Upper lobe of left lung (tissue), 6 donors: ENCODE measurements around the gene SLC22A3. TPM values are rescaled to one million over a fixed set of nuclear protein-coding genes. Genes with fewer than 3 reads are reported as not detected.
"Not testable (repeated sequence)": the region's sequence is repeated elsewhere in the genome, so short reads cannot be mapped to it uniquely, and the experiment has no call there.

Experiments used
- ATAC-seq, 2 donors: fragments of 200-7000 bp; cut with Tn5 transposase; one replicate each; pipeline ENCODE4 v1.9.1; 2022; ENCODE audit warnings: mild to moderate bottlenecking in 2 of 2, moderate library complexity in 2 of 2; ENCODE audit not compliant: low FRiP score in 2 of 2
- DNase-seq, 2 donors: peaks; one replicate each; pipeline ENCODE4 v3.0.0-alpha.2; 2019 to 2020
- H3K27ac ChIP-seq, 4 donors: fragments of 200-600 bp; sonication (generic); one replicate each; pipeline ENCODE4 v1.5.1; 2016 to 2019
- H3K27me3 ChIP-seq, 4 donors: fragments of 200-600 bp; sonication (generic); one replicate each; pipeline ENCODE4 v1.5.1; 2017 to 2019
- H3K36me3 ChIP-seq, 4 donors: fragments of 200-600 bp; sonication (generic); one replicate each; pipeline ENCODE4 v1.5.1; 2016 to 2019
- H3K4me1 ChIP-seq, 4 donors: fragments of 200-600 bp; sonication (generic); one replicate each; pipeline ENCODE4 v1.5.1; 2018 to 2019
- H3K4me3 ChIP-seq, 4 donors: fragments of 200-600 bp; sonication (generic); one replicate each; pipeline ENCODE4 v1.5.1; 2017 to 2019; ENCODE audit warnings: mild to moderate bottlenecking in 2 of 4, moderate library complexity in 1 of 4
- H3K9me3 ChIP-seq, 4 donors: fragments of 200-600 bp; sonication (generic); one replicate each; pipeline ENCODE4 v1.5.1; 2018 to 2019
- EP300 ChIP-seq, 4 donors: sonication (generic); formaldehyde crosslinking; IDR thresholded peaks; one replicate each; pipeline ENCODE4 v1.5.1; 2017; ENCODE audit warnings: antibody characterized with exemption in 4 of 4, control low read depth in 2 of 4
- POLR2A ChIP-seq, 4 donors: fragments of 450-650 bp; IDR thresholded peaks; one replicate each; pipeline ENCODE4 v1.5.1; 2016 to 2017; ENCODE audit warnings: antibody characterized with exemption in 4 of 4, mild to moderate bottlenecking in 2 of 4
- POLR2AphosphoS5 ChIP-seq, 2 donors: sonication (generic); formaldehyde crosslinking; IDR thresholded peaks; one replicate each; pipeline ENCODE4 v1.5.1; 2017; ENCODE audit warnings: antibody characterized with exemption in 2 of 2
- WGBS, 2 donors: methylation state at CpG; one replicate each; pipeline ENCODE4 v1.1.5; 2017 to 2018; 5-methylcytosine and 5-hydroxymethylcytosine counted together
- total RNA-seq, 6 donors: library from RNA; depleted of rRNA in 4 of 6; stranded (reverse); fragments of >200 nt in 4 of 6; gene quantifications; one replicate each; pipeline versions ENCODE4 v1.1.0 to v1.2.1, GENCODE V29; 2016 to 2021
- TF ChIP-seq, protein P1 (sequence below), 6 experiments: fragments of 450-650 bp in 4 of 6; fragments of 200-600 bp in 2 of 6; sonication (generic) in 2 of 6; IDR thresholded peaks; one replicate each; pipeline ENCODE4 v1.5.1; 2016 to 2019; ENCODE audit warnings: antibody characterized with exemption in 6 of 6
- donor health status: DM: no; HTN: no; CAD: no; lungs with moderate emphysema.
- donor health status: DM: no; HTN: yes; CAD: no; lungs with severe emphysema.

Gene SLC22A3
- total RNA-seq, 6 donors from 2014 or later, result 17.7 to 68.1 (median 44.8) TPM

DNA sequence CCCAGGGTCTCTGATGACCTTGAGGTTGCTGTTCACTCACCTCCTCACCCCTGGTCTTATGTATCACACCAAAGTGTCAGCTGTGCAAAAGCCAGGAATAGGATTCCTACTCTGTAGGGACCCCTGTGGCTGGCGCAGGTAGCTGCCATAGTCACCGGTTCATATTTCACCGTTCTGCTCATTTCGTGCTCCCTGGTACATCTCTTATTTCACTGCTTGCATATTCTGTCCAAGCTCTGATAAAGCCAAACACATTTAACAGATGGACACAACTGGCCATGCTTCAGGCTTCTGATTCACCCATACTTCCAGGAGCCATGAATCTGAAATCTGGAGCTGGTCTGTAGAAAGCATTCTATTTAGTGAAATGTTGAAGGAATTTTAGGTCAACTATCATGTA is 20.5 kb downstream of the SLC22A3 start:
- H3K27ac ChIP-seq, result no peak overlapping the region
- TF ChIP-seq POLR2A (IDR thresholded peaks at IDR 0.05) (no peak), POLR2AphosphoS5 (IDR thresholded peaks at IDR 0.05) (no peak), EP300 (IDR thresholded peaks at IDR 0.05) (no peak)
- TF ChIP-seq, protein P1, sequence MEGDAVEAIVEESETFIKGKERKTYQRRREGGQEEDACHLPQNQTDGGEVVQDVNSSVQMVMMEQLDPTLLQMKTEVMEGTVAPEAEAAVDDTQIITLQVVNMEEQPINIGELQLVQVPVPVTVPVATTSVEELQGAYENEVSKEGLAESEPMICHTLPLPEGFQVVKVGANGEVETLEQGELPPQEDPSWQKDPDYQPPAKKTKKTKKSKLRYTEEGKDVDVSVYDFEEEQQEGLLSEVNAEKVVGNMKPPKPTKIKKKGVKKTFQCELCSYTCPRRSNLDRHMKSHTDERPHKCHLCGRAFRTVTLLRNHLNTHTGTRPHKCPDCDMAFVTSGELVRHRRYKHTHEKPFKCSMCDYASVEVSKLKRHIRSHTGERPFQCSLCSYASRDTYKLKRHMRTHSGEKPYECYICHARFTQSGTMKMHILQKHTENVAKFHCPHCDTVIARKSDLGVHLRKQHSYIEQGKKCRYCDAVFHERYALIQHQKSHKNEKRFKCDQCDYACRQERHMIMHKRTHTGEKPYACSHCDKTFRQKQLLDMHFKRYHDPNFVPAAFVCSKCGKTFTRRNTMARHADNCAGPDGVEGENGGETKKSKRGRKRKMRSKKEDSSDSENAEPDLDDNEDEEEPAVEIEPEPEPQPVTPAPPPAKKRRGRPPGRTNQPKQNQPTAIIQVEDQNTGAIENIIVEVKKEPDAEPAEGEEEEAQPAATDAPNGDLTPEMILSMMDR (IDR thresholded peaks at IDR 0.05), result no peak
- WGBS, 2 donors, result 81 to 86% methylated on average over 4 of the region's 4 CpGs

GRCh38 chr6:160373601-160374000 is 25.4 kb downstream of the SLC22A3 start:
- WGBS, 2 donors, result 59% methylated on average over 4 of the region's 4 CpGs; no CpG with 5 or more reads in 1 of the 2 donors
- peak in 1 of 2 donors; percentile 60 for DNase-seq
- Histone ChIP-seq H3K27ac (peak overlapping the region in 2 of 4 donors; percentile 33 to 64), H3K4me1 (peaks cover 0 to 26% (median 0%) of the 10 kb centered on the region in 4 donors)
- not testable (repeated sequence) for H3K27me3 ChIP-seq, H3K9me3 ChIP-seq, H3K36me3 ChIP-seq, ATAC-seq, H3K4me3 ChIP-seq

More for the DNA sequence above, 20.5 kb downstream of the SLC22A3 start:
- no peak overlapping the region for H3K4me3 ChIP-seq
- H3K36me3 ChIP-seq, result no peaks in the 10 kb centered on the region
- H3K9me3 ChIP-seq, result no peaks in the 10 kb centered on the region
- no peaks in the 10 kb centered on the region for H3K27me3 ChIP-seq
- DNase-seq (no peak), ATAC-seq (no peak)
- H3K4me1 ChIP-seq, result peaks cover 0 to 7% (median 0%) of the 10 kb centered on the region in 4 donors

DNA sequence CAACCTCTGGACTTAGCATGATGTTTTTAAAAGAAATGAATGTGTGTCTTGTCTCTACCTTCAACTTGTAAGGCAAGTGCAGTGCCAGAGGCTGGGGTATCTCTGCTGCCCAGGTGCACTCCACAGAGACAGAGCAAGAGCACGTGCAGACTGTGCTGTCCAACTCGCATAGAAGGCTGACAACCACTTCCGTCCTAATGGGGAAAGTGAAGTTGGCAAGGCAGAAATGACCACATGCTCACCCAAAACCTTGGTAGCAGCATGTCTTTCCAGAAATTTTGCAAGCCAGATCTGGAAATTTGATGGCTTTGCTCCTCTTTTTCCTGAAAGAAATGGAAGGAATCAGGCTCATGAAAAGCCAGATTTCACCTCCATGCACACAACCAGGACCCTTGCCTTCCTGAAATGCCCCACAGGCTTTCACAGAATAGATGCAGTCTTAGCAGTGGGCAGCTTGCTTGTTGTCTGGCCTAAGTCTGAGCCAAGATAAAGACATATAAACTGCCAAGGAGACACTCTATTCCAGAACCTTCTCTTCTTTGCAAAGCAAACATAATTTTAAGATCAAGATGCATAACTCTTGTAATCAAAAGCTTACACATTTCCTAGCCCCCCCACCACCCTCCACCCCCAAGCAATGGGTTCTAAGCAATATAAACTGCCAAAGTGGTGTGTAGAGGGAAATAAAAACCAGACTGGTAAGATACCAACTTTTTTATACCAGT is 26.8 kb downstream of the SLC22A3 start:
- DNase-seq (no peak), ATAC-seq (peak; percentile 16 to 35)
- 77% methylated on average over 3 of the region's 3 CpGs for WGBS, 2 donors
- peak overlapping the region in 3 of 4 donors; percentile 27 to 64 (median 40) for H3K27ac ChIP-seq
- no peaks in the 10 kb centered on the region for H3K9me3 ChIP-seq
- no peaks in the 10 kb centered on the region for H3K36me3 ChIP-seq
- H3K4me3 ChIP-seq, result no peak overlapping the region
- H3K27me3 ChIP-seq, result no peaks in the 10 kb centered on the region
- H3K4me1 ChIP-seq, result peaks cover 0 to 33% (median 0%) of the 10 kb centered on the region in 4 donors
- TF ChIP-seq POLR2A (IDR thresholded peaks at IDR 0.05) (no peak), POLR2AphosphoS5 (IDR thresholded peaks at IDR 0.05) (no peak), EP300 (IDR thresholded peaks at IDR 0.05) (no peak)
- TF ChIP-seq, protein P1 (IDR thresholded peaks at IDR 0.05), result no peak

- no peaks in the 10 kb centered on the region for H3K27me3 ChIP-seq
- H3K36me3 ChIP-seq, result no peaks in the 10 kb centered on the region
- ATAC-seq, result peak in 1 of 2 donors; percentile 55
- peak overlapping the region in 3 of 4 donors; percentile 14 to 64 (median 25) for H3K27ac ChIP-seq
- H3K9me3 ChIP-seq, result no peaks in the 10 kb centered on the region
- TF ChIP-seq EP300 (IDR thresholded peaks at IDR 0.05) (no peak), POLR2A (IDR thresholded peaks at IDR 0.05) (no peak), POLR2AphosphoS5 (IDR thresholded peaks at IDR 0.05) (no peak)
- TF ChIP-seq, protein P1 (IDR thresholded peaks at IDR 0.05), result no peak
- H3K4me1 ChIP-seq, result peaks cover 0 to 33% (median 0%) of the 10 kb centered on the region in 4 donors
- no peak overlapping the region for H3K4me3 ChIP-seq
- no peak for DNase-seq
- 64 to 83% methylated on average over 2 of the region's 2 CpGs for WGBS, 2 donors
These were observed 27.4 kb downstream of the SLC22A3 start for GRCh38 chr6:160375561-160375949.

GRCh38 chr6:160376445-160376844 is 28.3 kb downstream of the SLC22A3 start:
- no peak for DNase-seq
- ATAC-seq, result no peak
- no peak for TF ChIP-seq EP300 (IDR thresholded peaks at IDR 0.05)
- TF ChIP-seq POLR2AphosphoS5 (IDR thresholded peaks at IDR 0.05), result no peak
- TF ChIP-seq POLR2A (IDR thresholded peaks at IDR 0.05), result no peak
- TF ChIP-seq, protein P1 (IDR thresholded peaks at IDR 0.05), result no peak
- Histone ChIP-seq H3K36me3 (no peaks in the 10 kb centered on the region), H3K9me3 (no peaks in the 10 kb centered on the region), H3K4me1 (peaks cover 0 to 33% (median 0%) of the 10 kb centered on the region in 4 donors), H3K27me3 (no peaks in the 10 kb centered on the region), H3K27ac (peak overlapping the region in 2 of 4 donors; percentile 25 to 52), H3K4me3 (no peak overlapping the region)
- 74 to 77% methylated on average over 2 of the region's 2 CpGs for WGBS, 2 donors
